ENCODE data around the gene SETD3. TPM values are rescaled to one million over a fixed set of nuclear protein-coding genes. Genes with fewer than 3 reads are reported as not detected.

Gene SETD3
- total RNA-seq, 2 experiments from 2014 or later, result 54.3 to 56.8 TPM

DNA sequence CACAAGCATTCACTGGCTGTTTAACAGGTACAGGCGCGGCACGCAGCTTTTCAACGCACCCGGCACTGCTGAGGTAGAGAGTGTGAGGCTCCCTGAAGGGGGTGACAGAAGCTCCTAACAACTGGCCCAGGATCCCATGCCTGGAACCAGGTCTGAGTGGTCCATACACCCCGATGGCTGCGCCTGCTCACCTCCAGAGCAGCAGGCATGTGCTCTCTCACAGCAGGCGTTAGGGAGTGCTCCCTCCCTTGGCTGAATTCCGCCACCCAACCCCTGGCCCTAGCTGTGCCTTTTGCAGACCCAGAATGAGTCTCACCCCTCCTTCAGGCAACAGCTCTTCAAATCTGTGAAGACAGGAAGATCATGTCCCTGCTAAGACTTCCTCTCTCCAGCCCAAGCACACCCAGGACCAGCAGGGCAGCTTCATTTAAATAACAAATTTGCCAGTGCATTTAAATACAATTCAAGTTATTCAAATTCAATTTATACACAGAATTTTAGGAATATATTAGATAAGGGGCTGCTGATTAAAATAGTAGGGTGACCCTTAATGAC lies 86.0 kb downstream of the SETD3 start:
- intact Hi-C loops (cut with micrococcal nuclease), result no loop called here
- Mint-ChIP-seq H3K27me3 (no peaks in the 10 kb centered on the region), H3K4me3 (no peak overlapping the region), H3K27ac (no peak overlapping the region), H3K9me3 (no peaks in the 10 kb centered on the region), H3K4me1 (ENCODE audit: low read depth) (peaks cover 8% of the 10 kb centered on the region), H3K36me3 (peaks cover 17% of the 10 kb centered on the region)
- ChIA-PET POLR2A (no interaction called here), CTCF (interaction anchor here (18.1 kb wide), 1 partner anchor 21 kb away, joined by 401 read pairs; no protein-coding TSS in a partner anchor)
- no peak for DNase-seq

DNA sequence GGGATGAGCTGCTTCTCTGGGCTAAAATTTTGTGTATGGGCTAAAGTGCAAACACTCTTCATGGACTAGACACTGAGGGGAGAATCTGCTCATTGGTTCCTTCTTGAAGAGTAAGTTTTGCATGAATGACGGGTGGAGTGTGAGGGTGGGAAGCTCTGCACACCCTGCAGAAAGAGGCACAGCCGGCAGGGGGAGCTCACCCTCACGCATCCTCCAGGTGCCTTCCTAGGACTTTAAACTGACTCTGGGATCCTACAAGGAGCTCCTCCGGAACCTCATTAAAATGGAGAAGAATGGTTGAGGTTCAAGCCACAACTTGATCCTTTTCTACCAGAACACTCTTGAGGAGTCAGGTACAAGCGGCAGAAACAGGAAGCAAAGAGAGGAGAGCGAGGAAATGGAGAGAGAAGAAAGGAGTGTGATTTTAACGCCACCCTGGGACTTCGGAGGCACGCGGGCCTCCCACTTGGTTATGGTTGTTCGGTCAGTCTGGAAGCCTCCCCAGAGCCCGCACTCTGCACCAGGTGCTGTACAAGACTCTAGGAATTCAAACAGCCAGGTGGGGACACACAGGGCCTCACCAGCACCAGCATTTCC lies 87.5 kb downstream of the SETD3 start:
- Mint-ChIP-seq H3K4me1 (ENCODE audit: low read depth) (peaks cover 10% of the 10 kb centered on the region), H3K9me3 (no peaks in the 10 kb centered on the region), H3K27me3 (no peaks in the 10 kb centered on the region), H3K4me3 (no peak overlapping the region), H3K27ac (no peak overlapping the region), H3K36me3 (peaks cover 6% of the 10 kb centered on the region)
- DNase-seq, result peak; percentile 51
- POLR2A ChIA-PET, result no interaction called here
- intact Hi-C loops (cut with micrococcal nuclease), result loop anchor here (1.0 kb wide), 1 partner anchor 22 kb away; no protein-coding TSS in a partner anchor
- CTCF ChIA-PET, result interaction anchor here (0.6 to 18.1 kb wide), 27 partner anchors 9 to 1534 kb away, joined by 3 to 401 read pairs (median 3); partner anchors contain the start of genes CCNK and SETD3

DNA sequence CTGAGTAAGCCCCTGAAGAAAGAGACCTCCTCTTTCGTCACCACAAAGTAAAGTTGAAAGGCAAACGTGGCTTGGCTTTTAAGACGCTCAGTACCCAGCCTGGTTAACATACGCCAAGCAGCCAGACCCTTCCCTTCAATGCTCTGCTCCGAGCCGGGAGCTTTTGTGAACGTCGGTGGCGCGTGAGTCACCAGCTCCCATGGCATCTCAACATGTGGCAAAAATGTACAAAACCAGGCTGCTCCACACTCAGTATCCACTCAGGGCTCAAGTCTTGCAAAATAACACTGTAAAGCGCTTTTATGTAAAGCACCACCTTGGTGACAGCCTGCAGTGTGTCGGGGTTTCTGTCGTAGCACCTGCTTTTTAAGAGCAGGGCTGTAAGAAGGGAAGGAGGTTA lies 89.0 kb downstream of the SETD3 start:
- Mint-ChIP-seq H3K4me3 (no peak overlapping the region), H3K27ac (no peak overlapping the region), H3K27me3 (no peaks in the 10 kb centered on the region), H3K4me1 (ENCODE audit: low read depth) (peaks cover 17% of the 10 kb centered on the region), H3K36me3 (peaks cover 1% of the 10 kb centered on the region), H3K9me3 (no peaks in the 10 kb centered on the region)
- ChIA-PET CTCF (interaction anchor here (0.9 to 18.1 kb wide), 4 partner anchors 10 to 59 kb away, joined by 3 to 401 read pairs (median 22); no protein-coding TSS in a partner anchor), POLR2A (no interaction called here)
- intact Hi-C loops (cut with micrococcal nuclease), result no loop called here
- no peak for DNase-seq

- peak; percentile 41 for DNase-seq
- Mint-ChIP-seq H3K4me1 (ENCODE audit: low read depth) (peaks cover 9% of the 10 kb centered on the region), H3K27me3 (peaks cover 4% of the 10 kb centered on the region), H3K27ac (no peak overlapping the region), H3K9me3 (no peaks in the 10 kb centered on the region), H3K36me3 (no peaks in the 10 kb centered on the region), H3K4me3 (no peak overlapping the region)
- intact Hi-C loops (cut with micrococcal nuclease), result loop anchor here (1.0 kb wide), 1 partner anchor 26 kb away; no protein-coding TSS in a partner anchor
- ChIA-PET CTCF (interaction anchor here (0.6 to 18.1 kb wide), 26 partner anchors 9 to 264 kb away, joined by 3 to 401 read pairs (median 4); no protein-coding TSS in a partner anchor), POLR2A (interaction anchor here (1.2 kb wide), 1 partner anchor 27 kb away, joined by 3 read pairs; no protein-coding TSS in a partner anchor)
These were observed 91.4 kb downstream of the SETD3 start for GRCh38 chr14:99389174-99389826.

GRCh38 chr14:99388286-99388685 lies 92.4 kb downstream of the SETD3 start:
- no peak overlapping the region for H3K27ac Mint-ChIP-seq
- POLR2A ChIA-PET, result no interaction called here
- intact Hi-C loops (cut with micrococcal nuclease), result no loop called here

DNA sequence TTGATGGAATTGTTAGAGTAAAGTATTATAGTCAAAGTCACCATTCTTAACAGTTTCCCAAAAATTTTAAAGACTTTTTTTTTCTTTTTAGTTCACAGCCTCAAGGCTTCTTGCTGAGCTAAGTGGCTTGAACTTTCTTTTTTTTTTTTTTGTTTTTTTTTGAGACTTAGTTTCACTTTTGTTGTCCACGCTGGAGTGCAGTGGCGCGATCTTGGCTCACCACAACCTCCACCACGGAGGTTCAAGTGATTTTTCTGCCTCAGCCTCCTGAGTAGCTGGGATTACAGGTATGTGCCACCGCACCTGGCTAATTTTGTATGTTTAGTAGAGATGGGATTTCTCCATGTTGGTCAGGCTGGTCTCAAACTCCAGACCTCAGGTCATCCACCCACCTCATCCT lies 92.8 kb downstream of the SETD3 start:
- Mint-ChIP-seq H3K36me3 (no peaks in the 10 kb centered on the region), H3K4me3 (no peak overlapping the region), H3K4me1 (ENCODE audit: low read depth) (peaks cover 9% of the 10 kb centered on the region), H3K27me3 (peaks cover 13% of the 10 kb centered on the region), H3K27ac (no peak overlapping the region), H3K9me3 (no peaks in the 10 kb centered on the region)
- ChIA-PET CTCF (interaction anchor here (1.8 to 18.1 kb wide), 2 partner anchors 28 to 68 kb away, joined by 8 to 401 read pairs; no protein-coding TSS in a partner anchor), POLR2A (no interaction called here)
- intact Hi-C loops (cut with micrococcal nuclease), result no loop called here
- DNase-seq, result no peak

More at GRCh38 chr14:99388286-99388685, 92.4 kb downstream of the SETD3 start:
- CTCF ChIA-PET, result interaction anchor here (0.8 to 18.1 kb wide), 12 partner anchors 8 to 148 kb away, joined by 3 to 401 read pairs (median 3); no protein-coding TSS in a partner anchor
- H3K4me3 Mint-ChIP-seq, result no peak overlapping the region
- peaks cover 9% of the 10 kb centered on the region for H3K4me1 Mint-ChIP-seq (ENCODE audit: low read depth)
- peaks cover 11% of the 10 kb centered on the region for H3K27me3 Mint-ChIP-seq
- no peak for DNase-seq
- no peaks in the 10 kb centered on the region for H3K36me3 Mint-ChIP-seq
- H3K9me3 Mint-ChIP-seq, result no peaks in the 10 kb centered on the region

DNA sequence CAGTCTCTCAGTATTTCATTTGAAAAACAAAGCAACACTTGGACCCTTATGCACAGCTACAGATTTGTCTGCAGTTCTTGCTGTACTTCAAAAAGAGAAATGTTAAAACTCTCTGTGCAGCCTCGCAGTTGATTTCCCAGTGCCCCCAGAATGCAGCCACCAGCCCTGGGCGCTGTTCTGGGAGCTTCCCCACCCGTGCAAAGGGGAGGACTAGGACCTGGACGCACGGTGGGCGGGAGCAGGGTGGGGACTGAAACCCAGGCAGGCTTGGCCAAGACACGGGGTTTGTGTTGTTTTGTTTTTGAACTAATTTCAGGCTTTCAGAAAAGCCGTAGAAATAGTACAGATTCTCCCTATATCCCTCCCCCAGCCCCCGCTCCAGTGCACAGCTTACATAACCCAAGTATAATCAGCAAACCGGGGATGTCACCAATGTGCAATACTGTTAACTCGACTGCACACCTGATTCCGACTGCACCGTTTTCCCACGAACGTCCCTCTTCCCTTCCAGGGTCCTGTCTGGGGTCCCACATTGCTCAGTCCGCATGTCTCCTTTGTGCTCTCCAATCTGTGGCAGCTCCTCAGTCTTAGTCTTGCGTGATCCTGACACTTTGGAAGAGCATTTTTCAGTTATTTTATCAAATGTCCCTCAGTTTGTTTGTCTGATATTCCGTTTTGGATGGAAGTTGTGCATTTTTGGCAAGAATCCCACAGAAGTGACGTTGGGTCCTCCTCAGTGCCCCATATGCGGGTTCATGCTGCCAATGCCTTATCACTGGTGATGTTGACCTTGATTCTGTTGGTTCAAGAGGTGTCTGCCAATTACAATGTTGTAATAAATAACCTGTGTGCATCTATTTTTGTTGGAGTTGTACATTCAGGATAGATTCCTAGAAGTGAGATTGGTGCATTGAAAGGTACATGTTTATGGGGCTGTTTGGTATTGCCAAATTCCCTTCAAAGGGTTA lies 95.9 kb downstream of the SETD3 start:
- CTCF ChIA-PET, result interaction anchor here (2.5 kb wide), 1 partner anchor 8 kb away, joined by 12 read pairs; no protein-coding TSS in a partner anchor

DNA sequence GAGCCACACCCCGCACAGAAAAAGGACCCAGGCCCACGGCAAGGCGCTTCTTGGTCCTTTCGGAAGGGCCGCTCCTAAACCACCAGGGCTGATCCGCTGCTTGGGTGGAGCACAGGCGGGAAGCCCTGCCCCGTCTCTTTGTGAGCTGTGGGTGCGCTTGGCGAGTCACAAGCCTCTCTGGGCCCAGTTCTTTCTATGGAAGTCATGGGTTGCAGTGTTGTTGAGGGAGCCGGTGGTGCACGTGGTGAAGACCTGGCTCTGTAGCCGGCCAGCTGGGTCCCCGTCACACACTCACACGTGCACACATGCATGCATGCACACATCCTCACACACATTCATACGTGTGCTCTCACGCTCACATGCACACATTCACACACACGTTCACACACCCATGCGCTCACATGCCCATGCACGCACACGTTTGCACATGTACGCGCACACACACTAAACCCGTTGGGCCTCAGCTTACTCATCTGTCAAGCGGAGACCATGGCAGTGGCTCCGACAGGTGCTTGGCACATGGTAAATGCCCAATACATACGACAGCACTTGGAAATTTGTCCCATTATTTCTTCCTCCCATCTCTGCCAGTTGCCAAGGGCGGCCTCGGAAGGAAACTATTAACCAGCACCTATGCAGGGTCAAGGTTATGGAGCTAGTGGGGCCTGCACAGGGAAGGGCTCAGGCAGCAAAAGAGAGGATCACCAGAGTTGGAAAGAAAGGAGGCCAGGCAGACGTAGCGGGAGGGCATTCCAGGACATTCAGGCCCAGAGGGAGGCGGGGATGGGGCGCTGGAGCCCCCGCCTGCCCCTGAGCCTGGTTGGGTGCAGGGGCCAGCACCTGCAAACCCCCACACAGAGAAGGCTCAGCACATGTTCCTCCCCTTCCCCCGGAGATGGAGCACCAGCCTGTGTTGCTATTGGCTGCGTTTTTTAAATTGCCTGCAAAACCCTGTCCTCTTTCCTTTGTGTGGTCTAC lies 96.9 kb downstream of the SETD3 start:
- H3K4me1 Mint-ChIP-seq (ENCODE audit: low read depth), result peaks cover 9% of the 10 kb centered on the region
- intact Hi-C loops (cut with micrococcal nuclease), result no loop called here
- ChIA-PET CTCF (interaction anchor here (2.0 to 2.5 kb wide), 2 partner anchors 9 to 32 kb away, joined by 4 to 12 read pairs; no protein-coding TSS in a partner anchor), POLR2A (no interaction called here)
- H3K36me3 Mint-ChIP-seq, result no peaks in the 10 kb centered on the region
- H3K27me3 Mint-ChIP-seq, result peaks cover 35% of the 10 kb centered on the region
- H3K9me3 Mint-ChIP-seq, result no peaks in the 10 kb centered on the region
- H3K27ac Mint-ChIP-seq, result no peak overlapping the region
- H3K4me3 Mint-ChIP-seq, result no peak overlapping the region
- DNase-seq, result no peak

More for the DNA sequence above, 95.9 kb downstream of the SETD3 start:
- Mint-ChIP-seq H3K27ac (no peak overlapping the region), H3K4me3 (no peak overlapping the region), H3K4me1 (ENCODE audit: low read depth) (peaks cover 9% of the 10 kb centered on the region), H3K27me3 (peaks cover 35% of the 10 kb centered on the region), H3K36me3 (no peaks in the 10 kb centered on the region), H3K9me3 (no peaks in the 10 kb centered on the region)
- intact Hi-C loops (cut with micrococcal nuclease), result no loop called here
- POLR2A ChIA-PET, result no interaction called here
- DNase-seq, result no peak

- intact Hi-C loops (cut with micrococcal nuclease), result no loop called here
- ChIA-PET CTCF (interaction anchor here (1.7 to 2.5 kb wide), 3 partner anchors 8 to 33 kb away, joined by 3 to 12 read pairs (median 4); no protein-coding TSS in a partner anchor), POLR2A (no interaction called here)
- H3K27me3 Mint-ChIP-seq, result peaks cover 35% of the 10 kb centered on the region
- H3K36me3 Mint-ChIP-seq, result no peaks in the 10 kb centered on the region
- no peaks in the 10 kb centered on the region for H3K9me3 Mint-ChIP-seq
- H3K27ac Mint-ChIP-seq, result no peak overlapping the region
- DNase-seq, result no peak
- H3K4me1 Mint-ChIP-seq (ENCODE audit: low read depth), result peaks cover 5% of the 10 kb centered on the region
- no peak overlapping the region for H3K4me3 Mint-ChIP-seq
These were observed 97.7 kb downstream of the SETD3 start for GRCh38 chr14:99382781-99383471.

DNA sequence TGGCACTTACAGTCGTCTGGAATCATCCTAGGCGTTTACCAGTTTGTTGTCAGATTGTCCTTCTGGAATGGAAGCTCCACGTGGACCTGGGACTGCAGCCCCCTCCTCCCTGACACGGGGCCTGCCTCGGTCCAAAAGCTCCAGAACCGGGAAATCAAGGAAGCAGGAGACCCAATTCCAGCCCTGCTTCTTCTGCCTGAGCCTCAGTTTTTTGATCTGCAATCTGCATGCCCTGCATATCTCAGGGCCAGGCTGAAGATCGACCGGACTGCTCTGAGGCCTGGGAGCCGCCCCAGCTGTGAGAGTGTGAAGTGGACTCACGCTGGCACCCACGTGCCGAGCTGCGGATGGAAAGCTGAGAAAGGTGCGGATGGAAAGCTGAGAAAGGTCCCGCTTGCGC lies 98.6 kb downstream of the SETD3 start:
- intact Hi-C loops (cut with micrococcal nuclease), result no loop called here
- no peak for DNase-seq
- Mint-ChIP-seq H3K4me3 (no peak overlapping the region), H3K36me3 (no peaks in the 10 kb centered on the region), H3K9me3 (no peaks in the 10 kb centered on the region), H3K27ac (no peak overlapping the region), H3K27me3 (peaks cover 35% of the 10 kb centered on the region), H3K4me1 (ENCODE audit: low read depth) (peaks cover 2% of the 10 kb centered on the region)
- POLR2A ChIA-PET, result no interaction called here
- CTCF ChIA-PET, result interaction anchor here (1.7 to 2.5 kb wide), 3 partner anchors 9 to 34 kb away, joined by 3 to 8 read pairs (median 4); no protein-coding TSS in a partner anchor
